MM.1S (cell line): ENCODE results near the gene SEL1L.

Experiments used
- CTCF ChIP-seq: fragments of 300-600 bp; sonication (generic); IDR thresholded peaks from 2 replicates; pipeline ENCODE4 v1.5.1; 2016; ENCODE audit warnings: antibody characterized with exemption, low read length, mixed read lengths
- EZH2 ChIP-seq: fragments of 300-600 bp; sonication (generic); optimal IDR thresholded peaks from 2 replicates; pipeline ENCODE3; 2017; ENCODE audit warnings: low read depth, mild to moderate bottlenecking, antibody characterized with exemption, low read length, mixed read lengths

GRCh38 chr14:81571437-81571836, 37.8 kb upstream of the SEL1L start:
- TF ChIP-seq EZH2 (no peak), CTCF (no peak)
